Measurements from ENCODE around the gene PTPN21. TPM values are rescaled to one million over a fixed set of nuclear protein-coding genes. Genes with fewer than 3 reads are reported as not detected.

Gene PTPN21
- total RNA-seq, 4 donors from 2014 or later: 6.5 to 37.7 (median 19.0) TPM

DNA sequence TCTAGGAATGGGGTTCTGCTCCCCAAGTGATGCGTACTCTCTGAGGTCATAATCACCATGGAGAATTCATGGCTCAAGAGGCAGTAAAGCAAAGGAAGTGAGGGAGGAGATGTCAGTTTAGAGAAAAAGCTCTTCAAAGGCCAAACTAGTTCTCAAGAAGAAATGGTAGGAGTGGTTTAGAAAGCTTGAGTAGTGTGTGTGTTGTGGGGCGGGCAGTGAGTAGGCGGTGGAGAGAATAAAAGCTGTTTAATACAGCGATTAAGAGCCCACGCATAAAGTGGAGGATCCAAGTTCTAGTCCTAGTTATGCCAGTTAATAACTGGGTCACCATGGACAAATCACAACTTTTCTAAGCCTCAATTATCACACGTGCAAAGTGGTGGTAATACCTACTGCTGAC lies 55.6 kb downstream of the PTPN21 start:
- Histone ChIP-seq H3K4me1 (no peaks in the 10 kb centered on the region), H3K27ac (no peak overlapping the region), H3K4me3 (no peak overlapping the region), H3K27me3 (no peaks in the 10 kb centered on the region), H3K36me3 (no peaks in the 10 kb centered on the region), H3K9me3 (no peaks in the 10 kb centered on the region)
- TF ChIP-seq CTCF (IDR thresholded peaks at IDR 0.05): no peak
- DNase-seq: no peak
- intact Hi-C loops (cut with DNase I; ENCODE audit: low total_unique reads): no loop called here

- Histone ChIP-seq H3K9me3 (no peaks in the 10 kb centered on the region), H3K4me3 (no peak overlapping the region), H3K36me3 (no peaks in the 10 kb centered on the region), H3K4me1 (no peaks in the 10 kb centered on the region), H3K27me3 (no peaks in the 10 kb centered on the region), H3K27ac (no peak overlapping the region)
- DNase-seq: no peak
- TF ChIP-seq POLR2A (IDR thresholded peaks at IDR 0.05) (no peak), CTCF (IDR thresholded peaks at IDR 0.05) (no peak)
- intact Hi-C loops (cut with DNase I; ENCODE audit: low total_unique reads): no loop called here
Observed at GRCh38 chr14:88496414-88496813, 58.4 kb downstream of the PTPN21 start.

GRCh38 chr14:88493392-88494185 lies 61.2 kb downstream of the PTPN21 start:
- no peaks in the 10 kb centered on the region for H3K4me1 ChIP-seq
- H3K36me3 ChIP-seq: no peaks in the 10 kb centered on the region
- intact Hi-C loops (cut with DNase I; ENCODE audit: low total_unique reads): no loop called here
- DNase-seq: no peak
- no peaks in the 10 kb centered on the region for H3K27me3 ChIP-seq
- H3K4me3 ChIP-seq: no peak overlapping the region
- TF ChIP-seq CTCF (IDR thresholded peaks at IDR 0.05) (no peak), POLR2A (IDR thresholded peaks at IDR 0.05) (no peak)
- H3K9me3 ChIP-seq: no peaks in the 10 kb centered on the region
- no peak overlapping the region for H3K27ac ChIP-seq

DNA sequence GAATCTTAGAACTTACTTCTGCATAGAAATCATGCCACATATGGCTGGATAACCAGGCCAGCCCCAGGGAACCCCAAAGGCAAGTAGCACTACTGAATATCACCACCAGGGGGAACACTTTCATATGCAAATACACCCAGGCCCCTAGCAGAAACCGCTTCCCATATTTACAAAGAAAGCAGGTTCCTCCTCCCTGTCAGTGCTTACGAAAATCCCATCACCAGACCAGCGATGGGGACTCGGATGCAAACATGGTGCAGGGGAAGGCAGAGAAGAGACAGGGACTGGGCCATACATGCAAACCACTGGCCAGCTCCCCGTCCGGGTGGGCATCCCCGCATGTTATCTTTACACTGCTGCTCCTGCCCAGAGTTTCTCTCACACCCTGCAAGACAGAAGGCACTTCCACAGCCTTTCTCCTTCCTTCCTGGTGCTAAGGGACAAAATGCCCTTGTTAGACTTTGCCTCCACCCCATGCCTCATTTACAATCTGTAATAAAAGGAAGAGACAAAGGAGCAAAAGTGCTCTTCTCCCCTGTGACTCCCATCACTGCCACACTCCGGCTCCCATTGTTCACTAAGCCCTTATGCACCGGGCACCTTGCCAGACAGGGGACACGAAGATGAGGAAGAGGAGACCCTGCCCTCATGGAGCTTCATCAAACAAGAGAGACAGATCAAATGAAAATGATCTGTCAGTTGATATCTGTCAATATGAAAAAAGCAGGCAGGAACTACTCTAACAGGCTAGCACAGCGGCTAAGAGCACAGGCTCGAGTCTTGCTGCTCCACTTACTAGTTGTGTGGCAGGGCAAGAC lies 62.3 kb downstream of the PTPN21 start:
- peak; percentile 52 to 75 for DNase-seq
- no peaks in the 10 kb centered on the region for H3K27me3 ChIP-seq
- no peaks in the 10 kb centered on the region for H3K9me3 ChIP-seq
- no peak overlapping the region for H3K4me3 ChIP-seq
- intact Hi-C loops (cut with DNase I; ENCODE audit: low total_unique reads): no loop called here
- TF ChIP-seq CTCF (IDR thresholded peaks at IDR 0.05) (peak; percentile 74 to 90 (median 80)), POLR2A (IDR thresholded peaks at IDR 0.05) (no peak)
- H3K27ac ChIP-seq: peak overlapping the region in 1 of 2 donors; percentile 14
- H3K4me1 ChIP-seq: no peaks in the 10 kb centered on the region
- no peaks in the 10 kb centered on the region for H3K36me3 ChIP-seq

GRCh38 chr14:88490168-88490567 lies 64.6 kb downstream of the PTPN21 start:
- no peaks in the 10 kb centered on the region for H3K9me3 ChIP-seq
- H3K36me3 ChIP-seq: no peaks in the 10 kb centered on the region
- TF ChIP-seq CTCF (IDR thresholded peaks at IDR 0.05) (no peak), POLR2A (IDR thresholded peaks at IDR 0.05) (no peak)
- H3K27ac ChIP-seq: no peak overlapping the region
- H3K27me3 ChIP-seq: no peaks in the 10 kb centered on the region
- DNase-seq: no peak
- H3K4me1 ChIP-seq: no peaks in the 10 kb centered on the region
- no peak overlapping the region for H3K4me3 ChIP-seq
- intact Hi-C loops (cut with DNase I; ENCODE audit: low total_unique reads): no loop called here

Data from uterus (tissue), 4 donors.